ENCODE results near the gene CMTM4. TPM values are rescaled to one million over a fixed set of nuclear protein-coding genes. Genes with fewer than 3 reads are reported as not detected.

CMTM4 gene
- total RNA-seq, 1 experiment from 2014 or later = 77.8 TPM

- Histone ChIP-seq H3K4me2 (ENCODE audit: low read length) (no peak overlapping the region), H3K27ac (ENCODE audit: low read depth, low read length) (no peak overlapping the region), H3K4me1 (ENCODE audit: control insufficient read depth in 1 of 2, insufficient read depth in 2 of 2, low read length in 2 of 2) (no peaks in the 10 kb centered on the region), H3K36me3 (ENCODE audit: control insufficient read depth in 1 of 2, insufficient read depth in 2 of 2, low read length in 2 of 2) (no peaks in the 10 kb centered on the region), H3K9me3 (ENCODE audit: control insufficient read depth in 1 of 2, insufficient read depth in 1 of 2, low read depth in 1 of 2, low read length in 2 of 2) (no peaks in the 10 kb centered on the region), H3K27me3 (ENCODE audit: insufficient read depth, low read length) (no peaks in the 10 kb centered on the region), H3K4me3 (replicated peaks in 1 of 2; ENCODE audit: low read depth in 1 of 2, low read length in 2 of 2) (no peak overlapping the region), H2AFZ (ENCODE audit: low read depth, low read length, poor library complexity, severe bottlenecking) (no peak overlapping the region), H4K20me1 (ENCODE audit: insufficient read depth) (no peaks in the 10 kb centered on the region), H3K9ac (ENCODE audit: low read length) (no peak overlapping the region), H3K79me2 (ENCODE audit: insufficient read depth, low read length) (no peaks in the 10 kb centered on the region), H3K9me2 (ENCODE audit: insufficient read depth) (no peaks in the 10 kb centered on the region)
- TF ChIP-seq YY1 (IDR thresholded peaks at IDR 0.05; ENCODE audit: extremely low read depth, insufficient replicate concordance, low read depth, low read length) (no peak), EGR1 (IDR thresholded peaks at IDR 0.05; ENCODE audit: low read depth) (no peak), POLR2AphosphoS5 (IDR thresholded peaks at IDR 0.05; ENCODE audit: low read depth, low read length) (no peak), ZBTB33 (IDR thresholded peaks at IDR 0.05; ENCODE audit: extremely low read depth, insufficient replicate concordance, low read length) (no peak), ELF1 (IDR thresholded peaks at IDR 0.05; ENCODE audit: borderline replicate concordance, low read depth) (no peak), EZH2phosphoT487 (IDR thresholded peaks at IDR 0.05; ENCODE audit: borderline replicate concordance) (no peak), ZNF274 (IDR thresholded peaks at IDR 0.05; ENCODE audit: low read depth, low read length) (no peak), SIN3A (IDR thresholded peaks at IDR 0.05; ENCODE audit: low read depth) (no peak), ZFX (IDR thresholded peaks at IDR 0.05) (no peak), EZH2 (IDR thresholded peaks at IDR 0.05) (no peak), FOSL1 (IDR thresholded peaks at IDR 0.05; ENCODE audit: low read depth) (no peak), POLR2A (IDR thresholded peaks at IDR 0.05; ENCODE audit: borderline replicate concordance, extremely low read depth, insufficient read depth, insufficient read length) (no peak), JUND (IDR thresholded peaks at IDR 0.05) (no peak), RAD21 (IDR thresholded peaks at IDR 0.05; ENCODE audit: low read depth) (no peak), CEBPB (IDR thresholded peaks at IDR 0.05; ENCODE audit: low read depth) (no peak), SP1 (IDR thresholded peaks at IDR 0.05; ENCODE audit: low read depth) (no peak)
- TF ChIP-seq, protein P1, sequence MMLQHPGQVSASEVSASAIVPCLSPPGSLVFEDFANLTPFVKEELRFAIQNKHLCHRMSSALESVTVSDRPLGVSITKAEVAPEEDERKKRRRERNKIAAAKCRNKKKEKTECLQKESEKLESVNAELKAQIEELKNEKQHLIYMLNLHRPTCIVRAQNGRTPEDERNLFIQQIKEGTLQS (IDR thresholded peaks at IDR 0.05) = no peak
- TF ChIP-seq, protein P2, sequence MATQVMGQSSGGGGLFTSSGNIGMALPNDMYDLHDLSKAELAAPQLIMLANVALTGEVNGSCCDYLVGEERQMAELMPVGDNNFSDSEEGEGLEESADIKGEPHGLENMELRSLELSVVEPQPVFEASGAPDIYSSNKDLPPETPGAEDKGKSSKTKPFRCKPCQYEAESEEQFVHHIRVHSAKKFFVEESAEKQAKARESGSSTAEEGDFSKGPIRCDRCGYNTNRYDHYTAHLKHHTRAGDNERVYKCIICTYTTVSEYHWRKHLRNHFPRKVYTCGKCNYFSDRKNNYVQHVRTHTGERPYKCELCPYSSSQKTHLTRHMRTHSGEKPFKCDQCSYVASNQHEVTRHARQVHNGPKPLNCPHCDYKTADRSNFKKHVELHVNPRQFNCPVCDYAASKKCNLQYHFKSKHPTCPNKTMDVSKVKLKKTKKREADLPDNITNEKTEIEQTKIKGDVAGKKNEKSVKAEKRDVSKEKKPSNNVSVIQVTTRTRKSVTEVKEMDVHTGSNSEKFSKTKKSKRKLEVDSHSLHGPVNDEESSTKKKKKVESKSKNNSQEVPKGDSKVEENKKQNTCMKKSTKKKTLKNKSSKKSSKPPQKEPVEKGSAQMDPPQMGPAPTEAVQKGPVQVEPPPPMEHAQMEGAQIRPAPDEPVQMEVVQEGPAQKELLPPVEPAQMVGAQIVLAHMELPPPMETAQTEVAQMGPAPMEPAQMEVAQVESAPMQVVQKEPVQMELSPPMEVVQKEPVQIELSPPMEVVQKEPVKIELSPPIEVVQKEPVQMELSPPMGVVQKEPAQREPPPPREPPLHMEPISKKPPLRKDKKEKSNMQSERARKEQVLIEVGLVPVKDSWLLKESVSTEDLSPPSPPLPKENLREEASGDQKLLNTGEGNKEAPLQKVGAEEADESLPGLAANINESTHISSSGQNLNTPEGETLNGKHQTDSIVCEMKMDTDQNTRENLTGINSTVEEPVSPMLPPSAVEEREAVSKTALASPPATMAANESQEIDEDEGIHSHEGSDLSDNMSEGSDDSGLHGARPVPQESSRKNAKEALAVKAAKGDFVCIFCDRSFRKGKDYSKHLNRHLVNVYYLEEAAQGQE (IDR thresholded peaks at IDR 0.05; ENCODE audit: low read depth) = no peak
- RAD21 ChIA-PET (ENCODE audit: low non-redundant PET in 1 of 2, low total read pairs in 2 of 2, uncharacterized antibody in 2 of 2, unreplicated experiment in 2 of 2) = no interaction called here
- DNase-seq (ENCODE audit: low read depth, low spot score) (no peak), ATAC-seq (no peak)
- intact Hi-C loops (cut with micrococcal nuclease) = no loop called here
- CTCF ChIA-PET = no interaction called here
- POLR2A ChIA-PET = no interaction called here
- BruUV-seq (replicated peaks) = no TSS peak
Measured at GRCh38 chr16:66706506-66706880, 9.9 kb upstream of the CMTM4 start.

Measured in HCT116 (cell line).